GM12864 (cell line): Measurements from ENCODE around the gene SMIM12.
"Not testable (repeated sequence)": the region's sequence is repeated elsewhere in the genome, so short reads cannot be mapped to it uniquely, and the experiment has no call there.

ENCODE experiments used
- DNase-seq: peaks from one replicate; pipeline ENCODE4 v3.0.0-alpha.2; 2011; ENCODE audit warnings: low read depth
- H3K4me3 ChIP-seq: 2 replicates; pipeline ENCODE4 v1.5.1; 2011; ENCODE audit warnings: mild to moderate bottlenecking, low read depth, low read length, control low read depth
- CTCF ChIP-seq: IDR thresholded peaks from 2 replicates; pipeline ENCODE4 v1.5.1; 2011; ENCODE audit warnings: low read depth, mild to moderate bottlenecking, moderate library complexity, low read length, control low read depth, inconsistent platforms; ENCODE audit errors: missing control alignments

The SMIM12 gene

GRCh38 chr1:34825455-34826091, 34.0 kb downstream of the SMIM12 start:
- no peak for DNase-seq
- H3K4me3 ChIP-seq, result no peak overlapping the region
- TF ChIP-seq CTCF, result no peak

- no peak for DNase-seq
- H3K4me3 ChIP-seq, result no peak overlapping the region
- TF ChIP-seq CTCF, result no peak
Measured at GRCh38 chr1:34824817-34825454, 34.6 kb downstream of the SMIM12 start.

- H3K4me3 ChIP-seq, result no peak overlapping the region
- TF ChIP-seq CTCF, result no peak
- DNase-seq, result no peak
Measured at GRCh38 chr1:34822202-34822601, 37.3 kb downstream of the SMIM12 start.

GRCh38 chr1:34818862-34819261, 40.7 kb downstream of the SMIM12 start:
- not testable (repeated sequence) for DNase-seq, H3K4me3 ChIP-seq

- H3K4me3 ChIP-seq, result no peak overlapping the region
- TF ChIP-seq CTCF, result no peak
- no peak for DNase-seq
Measured at GRCh38 chr1:34816778-34817177, 42.8 kb downstream of the SMIM12 start.

- no peak for TF ChIP-seq CTCF
- no peak overlapping the region for H3K4me3 ChIP-seq
- no peak for DNase-seq
Measured at GRCh38 chr1:34816332-34816731, 43.2 kb downstream of the SMIM12 start.

GRCh38 chr1:34810781-34811180, 48.8 kb downstream of the SMIM12 start:
- not testable (repeated sequence) for H3K4me3 ChIP-seq, DNase-seq

- DNase-seq, result no peak
- no peak for TF ChIP-seq CTCF
- no peak overlapping the region for H3K4me3 ChIP-seq
Measured at GRCh38 chr1:34808051-34808810, 51.3 kb downstream of the SMIM12 start.
